Activated B cell treated with CpG ODN at 0.5 μM for 24 hours (primary cell): ENCODE data around the gene MECR. TPM values are rescaled to one million over a fixed set of nuclear protein-coding genes. Genes with fewer than 3 reads are reported as not detected.
A peak's percentile ranks its signal among the peaks of the same experiment; 100 is the strongest.

Experiments
- ATAC-seq: fragments of 200-7000 bp; cut with Tn5 transposase; one replicate; pipeline ENCODE4 v1.10.0; 2021; ENCODE audit warnings: low read depth, mild to moderate bottlenecking, moderate library complexity
- CTCF ChIA-PET: fragments of 350-600 bp; sonication (Branson Sonifier 250); formaldehyde crosslinking; loops from one replicate; lab custom pipeline; 2021; ENCODE audit warnings: antibody characterized with exemption; lab: Charles Lee
- POLR2A ChIA-PET: fragments of 350-600 bp; sonication (Branson Sonifier 250); formaldehyde crosslinking; loops from one replicate; lab custom pipeline; 2021; ENCODE audit warnings: antibody characterized with exemption; lab: Charles Lee
- DNase-seq: peaks from one replicate; pipeline ENCODE4 v3.0.0; 2022
- H3K27ac Mint-ChIP-seq: one replicate; pipeline ENCODE4 v1.8.0; 2020; ENCODE audit warnings: mixed read lengths
- H3K27me3 Mint-ChIP-seq: one replicate; pipeline ENCODE4 v1.8.0; 2021; ENCODE audit warnings: mixed read lengths
- H3K36me3 Mint-ChIP-seq: one replicate; pipeline ENCODE4 v1.8.0; 2021; ENCODE audit warnings: low read depth, mixed read lengths
- H3K4me1 Mint-ChIP-seq: one replicate; pipeline ENCODE4 v1.8.0; 2021; ENCODE audit warnings: mixed read lengths
- H3K4me3 Mint-ChIP-seq: one replicate; pipeline ENCODE4 v1.8.0; 2020; ENCODE audit warnings: mild to moderate bottlenecking, mixed read lengths
- H3K9me3 Mint-ChIP-seq: one replicate; pipeline ENCODE4 v1.8.0; 2020; ENCODE audit warnings: mixed read lengths
- CTCF ChIP-seq: fragments of 200-600 bp; IDR thresholded peaks from one replicate; pipeline ENCODE4 v1.8.0; 2022; ENCODE audit warnings: antibody characterized with exemption, mild to moderate bottlenecking
- intact Hi-C: fragments of 100-400 bp; cut with micrococcal nuclease; formaldehyde crosslinking; loops from one replicate; pipeline ENCODE4 v1.15.1; 2024
- total RNA-seq: library from RNA; stranded (reverse); gene quantifications from 2 replicates; pipeline ENCODE4 v1.2.3, GENCODE V29; 2022

Gene MECR
- total RNA-seq, 1 donor from 2014 or later: 18.7 TPM

DNA sequence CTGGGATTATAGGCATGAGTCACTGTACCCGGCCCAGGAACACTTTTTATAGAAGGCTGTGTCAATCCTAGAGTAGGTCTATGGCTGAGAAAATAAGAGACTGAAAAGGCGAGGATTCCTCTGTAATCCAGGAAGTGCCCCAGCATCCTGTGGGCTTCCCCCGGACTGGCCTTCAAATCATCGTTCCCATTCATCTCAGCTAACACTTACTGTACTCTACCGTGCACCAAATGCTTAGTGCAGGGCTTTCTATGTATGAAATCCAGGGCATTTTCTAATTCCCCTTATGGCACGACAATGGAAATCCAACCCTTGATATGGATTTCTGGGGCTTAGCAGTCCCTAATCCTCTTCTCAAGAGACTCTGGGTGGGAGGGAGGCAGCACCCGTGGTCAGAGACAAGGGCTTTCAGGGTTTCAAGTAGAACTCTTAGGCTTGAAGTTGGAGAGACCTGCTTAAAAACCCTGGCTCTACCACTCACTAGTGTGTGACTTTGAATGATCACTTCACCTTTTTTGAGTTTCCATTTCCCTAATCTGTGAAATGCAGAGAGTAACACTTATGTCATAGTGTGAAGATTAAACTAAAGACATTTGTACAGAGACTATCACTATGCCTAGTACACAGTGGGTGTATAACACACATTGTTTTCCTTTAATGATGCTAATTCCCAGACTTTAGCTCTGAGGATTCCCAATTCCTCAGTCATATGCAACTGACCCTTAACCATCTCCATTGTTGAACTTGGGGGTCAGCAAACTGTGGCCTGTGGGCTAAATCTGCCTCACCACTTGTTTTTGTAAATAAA lies 20.3 kb downstream of the MECR start:
- H3K4me1 Mint-ChIP-seq: peaks cover 14% of the 10 kb centered on the region
- no peak for DNase-seq
- H3K27ac Mint-ChIP-seq: peak overlapping the region; percentile 18
- H3K4me3 Mint-ChIP-seq: no peak overlapping the region
- ChIA-PET POLR2A (no interaction called here), CTCF (no interaction called here)
- H3K27me3 Mint-ChIP-seq: no peaks in the 10 kb centered on the region
- peak; percentile 71 for ATAC-seq
- no peak for TF ChIP-seq CTCF
- no peaks in the 10 kb centered on the region for H3K9me3 Mint-ChIP-seq
- intact Hi-C loops: no loop called here
- H3K36me3 Mint-ChIP-seq: peaks cover 43% of the 10 kb centered on the region

- TF ChIP-seq CTCF: no peak
- DNase-seq: no peak
- peaks cover 14% of the 10 kb centered on the region for H3K4me1 Mint-ChIP-seq
- no peaks in the 10 kb centered on the region for H3K27me3 Mint-ChIP-seq
- no peak for ATAC-seq
- intact Hi-C loops: no loop called here
- ChIA-PET POLR2A (no interaction called here), CTCF (no interaction called here)
- no peaks in the 10 kb centered on the region for H3K9me3 Mint-ChIP-seq
- H3K4me3 Mint-ChIP-seq: no peak overlapping the region
- H3K36me3 Mint-ChIP-seq: peaks cover 42% of the 10 kb centered on the region
- no peak overlapping the region for H3K27ac Mint-ChIP-seq
Observed at GRCh38 chr1:29209173-29209572, 21.6 kb downstream of the MECR start.

DNA sequence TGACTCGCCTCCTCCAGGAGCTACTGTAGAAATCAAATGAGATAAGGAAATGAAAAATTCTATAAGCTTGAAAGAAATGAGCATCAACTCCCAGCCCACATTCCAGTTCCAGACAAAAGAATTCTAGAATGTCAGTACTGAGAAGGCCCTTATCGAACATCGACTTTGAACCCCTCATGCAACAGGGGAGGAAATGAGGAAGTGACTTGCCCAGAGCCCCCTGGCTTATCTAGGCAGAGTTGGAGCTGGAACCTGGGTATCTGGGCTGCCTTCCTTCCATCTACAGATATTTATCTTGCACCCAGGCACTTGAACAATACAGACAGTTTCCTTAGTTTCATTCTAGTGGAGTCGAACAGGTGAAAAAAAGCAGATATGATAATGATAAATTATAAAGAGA lies 22.3 kb downstream of the MECR start:
- intact Hi-C loops: no loop called here
- ChIA-PET CTCF (no interaction called here), POLR2A (no interaction called here)
- no peak for ATAC-seq
- H3K4me1 Mint-ChIP-seq: peaks cover 14% of the 10 kb centered on the region
- DNase-seq: no peak
- H3K36me3 Mint-ChIP-seq: peaks cover 40% of the 10 kb centered on the region
- no peaks in the 10 kb centered on the region for H3K27me3 Mint-ChIP-seq
- no peak overlapping the region for H3K27ac Mint-ChIP-seq
- H3K9me3 Mint-ChIP-seq: no peaks in the 10 kb centered on the region
- TF ChIP-seq CTCF: no peak
- H3K4me3 Mint-ChIP-seq: no peak overlapping the region

DNA sequence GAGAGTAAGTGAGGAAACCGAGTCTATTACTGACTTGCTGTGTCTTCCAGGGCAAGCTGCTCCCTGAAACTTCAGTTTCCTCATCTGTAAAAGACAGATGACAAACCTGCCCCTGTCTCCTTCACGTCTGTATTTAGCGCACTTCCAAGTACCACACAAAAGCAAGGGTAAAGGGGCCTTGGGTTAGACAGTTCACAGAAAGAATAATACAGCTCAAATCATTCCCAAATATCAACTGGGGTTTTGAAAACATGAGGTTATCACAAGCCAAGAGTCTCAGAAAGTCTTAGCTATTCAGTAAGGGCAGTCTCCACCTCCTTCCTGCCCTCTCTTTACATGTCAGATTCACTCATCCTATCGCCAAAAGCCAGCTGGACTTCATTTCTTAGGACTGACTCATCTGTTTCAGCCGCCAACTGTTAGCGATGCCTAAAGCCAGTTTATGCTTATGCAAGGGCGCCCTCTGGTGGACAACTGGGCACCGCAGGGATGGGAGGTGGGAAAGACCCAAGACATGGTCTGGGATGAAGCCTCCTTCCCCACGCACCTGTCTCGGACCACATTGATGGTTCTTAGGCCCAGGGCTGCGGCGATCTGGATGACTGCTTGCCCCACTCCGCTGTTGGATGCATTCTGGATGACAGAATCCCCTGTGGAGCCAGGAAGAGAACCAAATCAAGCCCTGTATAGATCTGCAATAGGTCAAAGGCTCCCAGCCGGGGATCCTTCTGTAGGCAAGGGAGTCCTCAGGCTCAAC lies 28.0 kb downstream of the MECR start:
- no peak for TF ChIP-seq CTCF
- H3K9me3 Mint-ChIP-seq: no peaks in the 10 kb centered on the region
- no peak overlapping the region for H3K27ac Mint-ChIP-seq
- no peaks in the 10 kb centered on the region for H3K27me3 Mint-ChIP-seq
- intact Hi-C loops: loop anchor here (1.0 kb wide), 5 partner anchors 20 to 417 kb away; no protein-coding TSS in a partner anchor
- DNase-seq (peak; percentile 80), ATAC-seq (peak; percentile 98)
- no peak overlapping the region for H3K4me3 Mint-ChIP-seq
- ChIA-PET POLR2A (interaction anchor here (0.9 to 1.9 kb wide), 3 partner anchors 21 to 321 kb away, joined by 3 to 8 read pairs (median 6); partner anchors contain the start of gene SRSF4), CTCF (interaction anchor here (0.6 to 4.0 kb wide), 22 partner anchors 10 to 843 kb away, joined by 3 to 40 read pairs (median 4); partner anchors contain the start of genes EPB41 and SRSF4)
- H3K36me3 Mint-ChIP-seq: peaks cover 36% of the 10 kb centered on the region
- peaks cover 3% of the 10 kb centered on the region for H3K4me1 Mint-ChIP-seq

- TF ChIP-seq CTCF: no peak
- intact Hi-C loops: loop anchor here (1.0 kb wide), 1 partner anchor 169 kb away; no protein-coding TSS in a partner anchor
- no peak for ATAC-seq
- CTCF ChIA-PET: interaction anchor here (0.6 to 4.0 kb wide), 19 partner anchors 9 to 842 kb away, joined by 3 to 40 read pairs (median 6); partner anchors contain the start of genes EPB41 and SRSF4
- Mint-ChIP-seq H3K4me1 (peaks cover 3% of the 10 kb centered on the region), H3K9me3 (no peaks in the 10 kb centered on the region), H3K27me3 (no peaks in the 10 kb centered on the region), H3K36me3 (peaks cover 36% of the 10 kb centered on the region), H3K27ac (no peak overlapping the region), H3K4me3 (no peak overlapping the region)
- DNase-seq: no peak
- POLR2A ChIA-PET: interaction anchor here (1.3 to 1.9 kb wide), 3 partner anchors 20 to 320 kb away, joined by 3 to 6 read pairs (median 3); partner anchors contain the start of gene SRSF4
Observed at GRCh38 chr1:29202053-29202452, 28.7 kb downstream of the MECR start.
